ENCODE measurements around the gene RACGAP1. TPM values are rescaled to one million over a fixed set of nuclear protein-coding genes. Genes with fewer than 3 reads are reported as not detected.

RACGAP1 gene
- total and polyA plus RNA-seq, 12 donors, result 1.0 to 17.8 (median 3.9) TPM

DNA sequence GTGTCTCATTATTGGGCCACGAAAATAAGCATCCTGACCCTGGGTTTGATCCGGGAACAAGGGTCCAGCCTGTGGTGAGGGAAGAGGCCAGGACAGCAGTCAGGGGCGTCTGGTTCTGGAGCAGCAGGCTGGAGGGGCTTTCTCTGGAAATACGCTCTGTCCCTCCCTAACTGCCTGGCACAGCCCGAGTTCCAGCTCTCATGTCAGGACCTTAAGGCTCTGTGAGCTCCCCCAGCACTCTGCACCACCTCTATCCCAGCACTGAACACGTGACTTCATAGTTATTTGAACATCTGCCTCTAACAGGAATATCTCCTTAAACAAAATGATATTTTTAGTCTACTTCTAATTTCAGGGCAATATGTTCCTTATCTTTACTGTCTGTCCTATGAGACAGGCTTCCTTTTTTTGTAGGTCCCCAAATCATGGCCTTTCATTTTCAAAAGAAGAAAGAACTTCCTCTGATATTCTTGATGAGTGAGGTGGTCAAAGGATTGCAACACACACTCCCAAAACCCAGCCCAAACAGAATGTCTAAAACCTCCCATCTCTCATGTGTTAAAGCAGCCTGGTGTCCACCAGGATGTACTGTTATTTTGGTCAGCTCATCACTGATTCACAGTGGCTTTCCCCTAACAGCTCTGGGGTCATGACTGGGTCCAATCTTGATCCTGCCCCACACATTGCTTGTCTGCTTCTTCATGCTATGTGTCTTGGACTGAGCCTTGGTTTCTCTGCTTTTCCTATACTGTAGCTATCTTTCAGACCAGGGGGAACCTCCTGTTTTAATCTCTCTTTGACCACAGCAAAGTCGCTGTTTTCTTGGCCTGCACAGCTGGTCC is 42.8 kb downstream of the RACGAP1 start:
- 84 to 89% methylated on average over 7 of the region's 7 CpGs for WGBS, 2 donors
- Histone ChIP-seq H3K4me3 (no peak overlapping the region), H3K4me1 (peaks cover 0 to 45% (median 11%) of the 10 kb centered on the region in 9 donors), H3K27ac (peak overlapping the region in 1 of 10 donors; percentile 63), H3K27me3 (peaks cover 0 to 3% (median 0%) of the 10 kb centered on the region in 7 donors), H3K36me3 (no peaks in the 10 kb centered on the region), H3K9me3 (no peaks in the 10 kb centered on the region)
- DNase-seq, result no peak
- intact Hi-C loops (cut with DNase I), result no loop called here
- no peak for TF ChIP-seq CTCF (IDR thresholded peaks at IDR 0.05)
- ATAC-seq, result peak in 1 of 8 donors; percentile 16

- intact Hi-C loops (cut with DNase I), result no loop called here
- H3K36me3 ChIP-seq, result no peaks in the 10 kb centered on the region
- DNase-seq, result no peak
- no peak overlapping the region for H3K4me3 ChIP-seq
- no peak for TF ChIP-seq CTCF (IDR thresholded peaks at IDR 0.05)
- H3K27me3 ChIP-seq, result peaks cover 0 to 5% (median 0%) of the 10 kb centered on the region in 7 donors
- H3K4me1 ChIP-seq, result peaks cover 0 to 31% (median 11%) of the 10 kb centered on the region in 9 donors
- H3K9me3 ChIP-seq, result no peaks in the 10 kb centered on the region
- no peak for ATAC-seq
- 96 to 97% methylated on average over 10 of the region's 10 CpGs for WGBS, 2 donors
- H3K27ac ChIP-seq, result no peak overlapping the region
Measured at GRCh38 chr12:49980501-49981349, 44.6 kb downstream of the RACGAP1 start.

DNA sequence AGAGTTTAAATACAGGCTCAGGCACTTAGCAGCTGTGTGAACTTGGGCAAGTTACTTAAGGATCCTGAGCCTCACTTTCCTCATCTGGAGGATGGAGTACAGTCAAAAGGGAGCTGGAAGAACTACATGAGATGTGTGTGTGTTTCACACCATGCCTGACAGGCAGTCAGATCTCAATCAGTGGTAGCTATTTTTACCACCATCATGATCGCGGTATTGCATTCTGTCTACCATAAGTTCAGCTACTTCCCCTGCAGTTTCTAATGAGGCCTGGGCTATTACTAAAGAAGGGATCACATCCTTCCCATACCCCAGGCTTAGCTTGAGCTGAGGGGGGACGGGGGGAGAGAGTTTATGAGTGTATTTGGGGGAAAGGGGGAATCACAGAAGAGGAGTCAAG is 45.5 kb downstream of the RACGAP1 start:
- no peak for TF ChIP-seq CTCF (IDR thresholded peaks at IDR 0.05)
- H3K27ac ChIP-seq, result no peak overlapping the region
- no peaks in the 10 kb centered on the region for H3K9me3 ChIP-seq
- H3K4me1 ChIP-seq, result peaks cover 0 to 36% (median 14%) of the 10 kb centered on the region in 9 donors
- 87% methylated on average over 3 of the region's 3 CpGs for WGBS, 2 donors
- peaks cover 0 to 14% (median 0%) of the 10 kb centered on the region in 7 donors for H3K27me3 ChIP-seq
- intact Hi-C loops (cut with DNase I), result no loop called here
- H3K4me3 ChIP-seq, result no peak overlapping the region
- no peaks in the 10 kb centered on the region for H3K36me3 ChIP-seq
- no peak for ATAC-seq
- DNase-seq, result no peak

DNA sequence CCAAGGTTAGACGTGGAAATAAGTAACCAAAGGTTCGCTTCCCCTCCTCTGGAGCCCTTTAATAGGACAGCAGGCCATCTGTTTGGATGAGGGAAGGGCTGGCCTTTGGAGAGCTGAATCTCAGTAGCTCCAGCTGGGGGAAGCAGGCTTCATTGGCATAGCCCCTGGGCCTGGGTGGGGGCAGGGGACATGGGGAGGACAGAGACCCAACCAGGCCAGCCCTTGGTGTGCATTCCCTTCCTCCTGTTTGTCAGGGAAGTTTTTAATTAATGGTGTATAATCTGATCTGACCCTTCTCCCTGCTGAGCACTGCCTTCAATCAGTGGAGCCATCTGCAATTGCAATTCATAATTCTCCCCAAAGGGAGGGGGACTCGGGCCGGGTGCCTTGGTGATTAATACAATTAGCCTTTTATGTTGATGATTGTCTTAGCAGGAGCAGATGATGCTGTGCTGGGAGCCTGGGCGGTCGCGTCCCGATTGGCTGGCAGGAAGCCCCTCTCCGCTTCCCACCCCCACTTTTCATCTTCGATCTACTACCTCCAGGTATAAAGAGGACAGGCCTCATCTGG is 46.2 kb downstream of the RACGAP1 start:
- H3K27me3 ChIP-seq, result peaks cover 0 to 20% (median 4%) of the 10 kb centered on the region in 7 donors
- 73 to 77% methylated on average over 10 of the region's 10 CpGs for WGBS, 2 donors
- H3K36me3 ChIP-seq, result no peaks in the 10 kb centered on the region
- TF ChIP-seq CTCF (IDR thresholded peaks at IDR 0.05), result no peak
- intact Hi-C loops (cut with DNase I), result no loop called here
- H3K27ac ChIP-seq, result no peak overlapping the region
- no peaks in the 10 kb centered on the region for H3K9me3 ChIP-seq
- H3K4me1 ChIP-seq, result peaks cover 0 to 35% (median 13%) of the 10 kb centered on the region in 9 donors
- no peak overlapping the region for H3K4me3 ChIP-seq
- DNase-seq (no peak), ATAC-seq (no peak)
